Astrocyte of the cerebellum (primary cell): ENCODE measurements around the gene STK38.

ENCODE experiments used
- DNase-seq: peaks from one replicate; pipeline ENCODE4 v3.0.0-alpha.2; 2011; ENCODE audit warnings: low read depth
- H3K4me3 ChIP-seq: 2 replicates; pipeline ENCODE4 v1.5.1; 2011; ENCODE audit warnings: mild to moderate bottlenecking, low read depth, low read length, moderate library complexity
- in situ Hi-C: cut with HindIII; loops from 2 replicates; pipeline ENCODE4 v1.10.0; 2017; ENCODE audit warnings: low sequenced_read_pairs
- TF ChIP-seq, protein P1 (sequence below): IDR thresholded peaks from 2 replicates; pipeline ENCODE4 v1.5.1; 2012; ENCODE audit warnings: low read length, low read depth, moderate library complexity, mild to moderate bottlenecking; ENCODE audit errors: missing control alignments

The STK38 gene

DNA sequence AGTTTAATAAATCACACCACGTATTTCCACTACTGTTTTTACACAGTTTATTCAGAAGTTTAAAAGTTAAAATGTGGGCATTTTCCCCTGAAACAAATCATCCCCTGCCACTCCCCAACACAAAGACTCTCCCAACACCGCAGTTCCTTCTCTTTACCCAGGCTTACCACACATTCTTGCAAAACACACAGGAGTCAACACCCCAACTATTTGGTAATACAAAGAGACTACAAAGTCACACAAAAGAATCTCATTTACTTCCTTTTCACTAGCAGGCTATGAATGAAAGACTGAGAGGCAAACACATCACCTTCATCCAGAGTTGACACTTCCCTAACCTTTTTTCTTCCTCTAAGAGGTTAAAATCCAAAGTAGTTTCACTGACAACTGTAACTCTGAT, 53.4 kb downstream of the STK38 start:
- in situ Hi-C loops = no loop called here
- no peak for DNase-seq
- TF ChIP-seq, protein P1, sequence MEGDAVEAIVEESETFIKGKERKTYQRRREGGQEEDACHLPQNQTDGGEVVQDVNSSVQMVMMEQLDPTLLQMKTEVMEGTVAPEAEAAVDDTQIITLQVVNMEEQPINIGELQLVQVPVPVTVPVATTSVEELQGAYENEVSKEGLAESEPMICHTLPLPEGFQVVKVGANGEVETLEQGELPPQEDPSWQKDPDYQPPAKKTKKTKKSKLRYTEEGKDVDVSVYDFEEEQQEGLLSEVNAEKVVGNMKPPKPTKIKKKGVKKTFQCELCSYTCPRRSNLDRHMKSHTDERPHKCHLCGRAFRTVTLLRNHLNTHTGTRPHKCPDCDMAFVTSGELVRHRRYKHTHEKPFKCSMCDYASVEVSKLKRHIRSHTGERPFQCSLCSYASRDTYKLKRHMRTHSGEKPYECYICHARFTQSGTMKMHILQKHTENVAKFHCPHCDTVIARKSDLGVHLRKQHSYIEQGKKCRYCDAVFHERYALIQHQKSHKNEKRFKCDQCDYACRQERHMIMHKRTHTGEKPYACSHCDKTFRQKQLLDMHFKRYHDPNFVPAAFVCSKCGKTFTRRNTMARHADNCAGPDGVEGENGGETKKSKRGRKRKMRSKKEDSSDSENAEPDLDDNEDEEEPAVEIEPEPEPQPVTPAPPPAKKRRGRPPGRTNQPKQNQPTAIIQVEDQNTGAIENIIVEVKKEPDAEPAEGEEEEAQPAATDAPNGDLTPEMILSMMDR = no peak
- no peak overlapping the region for H3K4me3 ChIP-seq

DNA sequence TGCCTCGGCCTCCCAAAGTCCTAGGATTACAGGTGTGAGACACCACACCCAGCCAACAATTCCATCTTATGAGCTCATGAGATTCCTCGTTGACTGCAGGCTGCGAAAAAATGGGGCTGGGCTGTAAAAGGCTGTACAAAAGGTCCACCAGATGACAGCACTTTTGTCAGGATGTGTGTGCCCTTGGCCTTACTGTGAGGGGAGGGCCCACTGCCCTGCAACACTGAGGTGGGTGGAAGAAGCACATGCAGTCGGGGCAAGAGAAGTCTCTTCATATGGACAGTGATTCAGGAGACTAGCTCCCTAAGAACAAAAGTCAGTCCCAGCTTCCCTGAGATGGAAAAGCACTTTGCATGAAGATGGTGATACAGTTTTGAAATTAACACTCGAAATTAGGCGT, 54.0 kb downstream of the STK38 start:
- TF ChIP-seq, protein P1 = no peak
- no peak overlapping the region for H3K4me3 ChIP-seq
- no peak for DNase-seq
- in situ Hi-C loops = no loop called here

DNA sequence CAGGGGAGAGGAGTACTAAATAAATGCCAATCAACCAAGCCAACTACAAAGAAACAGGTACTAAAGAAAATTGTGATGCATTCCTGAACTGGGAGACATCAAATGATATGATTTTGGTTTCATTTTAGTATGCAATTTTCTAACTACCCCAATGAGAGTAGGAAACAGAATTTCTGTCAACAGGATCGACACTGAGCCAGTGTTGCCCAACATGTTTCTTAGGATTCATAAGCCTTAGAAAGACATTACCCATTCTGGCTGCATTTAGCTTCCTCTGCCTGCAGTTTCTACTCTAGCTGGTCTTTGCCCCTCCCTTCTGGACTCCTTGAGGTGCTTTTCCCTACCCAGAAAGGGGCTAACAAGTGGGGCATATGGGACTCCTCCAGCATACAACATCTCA, 54.7 kb downstream of the STK38 start:
- no peak overlapping the region for H3K4me3 ChIP-seq
- TF ChIP-seq, protein P1 = no peak
- no peak for DNase-seq
- in situ Hi-C loops = no loop called here

DNA sequence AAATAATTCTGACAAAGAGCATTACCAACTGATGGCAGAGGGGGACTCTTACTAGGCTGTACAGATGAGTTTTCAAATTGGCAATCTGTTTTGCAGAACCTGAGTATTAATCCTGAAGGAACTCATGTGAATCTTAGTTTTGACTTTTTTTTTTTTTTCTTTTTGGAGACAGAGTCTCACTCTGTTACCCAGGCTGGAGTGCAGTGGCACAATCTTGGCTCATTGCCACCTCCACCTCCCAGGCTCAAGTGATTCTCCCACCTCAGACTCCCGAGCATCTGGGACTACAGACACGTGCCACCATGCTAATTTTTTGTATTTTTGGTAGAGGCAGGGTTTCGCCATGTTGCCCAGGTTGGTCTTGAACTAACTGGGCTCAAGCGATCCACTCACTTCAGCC, 55.2 kb downstream of the STK38 start:
- DNase-seq = no peak
- TF ChIP-seq, protein P1 = no peak
- in situ Hi-C loops = no loop called here
- no peak overlapping the region for H3K4me3 ChIP-seq

DNA sequence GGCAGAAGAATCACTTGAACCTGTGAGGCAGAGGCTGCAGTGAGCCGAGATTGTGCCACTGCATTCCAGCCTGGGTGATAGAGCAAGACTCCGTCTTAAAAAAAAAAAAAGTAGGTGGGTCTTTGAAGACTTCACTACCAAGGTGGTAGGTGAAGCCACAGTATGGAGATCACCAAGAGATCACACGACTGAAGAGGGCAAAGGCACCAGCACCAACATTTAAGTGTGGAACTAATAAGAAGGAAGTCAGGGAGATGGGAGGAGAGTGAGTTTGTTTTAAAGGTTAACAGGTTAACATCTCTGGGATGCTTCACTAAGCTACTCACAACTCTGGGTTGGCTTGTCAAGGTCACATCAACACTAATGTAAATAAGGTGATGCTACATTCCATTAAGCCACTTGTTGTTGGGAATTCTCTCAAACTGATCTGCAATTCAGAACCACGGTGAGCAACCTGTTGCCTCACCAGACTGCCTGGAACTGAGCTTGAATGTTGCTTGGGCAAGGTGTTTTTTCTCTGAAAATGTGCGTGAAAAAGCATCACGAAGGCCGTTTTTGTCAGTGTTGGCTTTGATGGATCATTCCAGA, 55.8 kb downstream of the STK38 start:
- TF ChIP-seq, protein P1 = no peak
- H3K4me3 ChIP-seq = no peak overlapping the region
- no peak for DNase-seq
- in situ Hi-C loops = no loop called here

DNA sequence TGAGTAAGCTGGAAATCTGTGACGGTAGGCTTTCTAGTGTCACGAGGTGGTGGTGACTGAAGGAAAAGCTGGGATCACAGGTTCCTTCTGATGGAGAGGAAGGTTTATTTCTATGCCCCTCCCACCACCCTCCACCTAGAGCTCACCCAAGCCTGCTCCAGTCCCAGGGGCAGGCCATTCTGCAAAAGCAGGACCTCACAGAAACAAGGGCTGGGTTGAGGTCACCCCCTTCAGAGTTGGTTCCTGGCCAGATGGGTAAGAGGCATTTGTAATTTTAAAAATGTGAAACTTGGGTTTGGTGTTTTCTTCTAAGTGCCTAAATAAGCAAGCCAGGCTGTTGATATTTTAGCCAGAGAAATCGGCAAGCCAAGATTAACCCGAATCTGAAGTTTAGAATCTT, 57.9 kb downstream of the STK38 start:
- TF ChIP-seq, protein P1 = no peak
- in situ Hi-C loops = no loop called here
- H3K4me3 ChIP-seq = no peak overlapping the region
- DNase-seq = no peak
